A673 (cell line): ENCODE results near the gene EGR1. TPM values are rescaled to one million over a fixed set of nuclear protein-coding genes. Genes with fewer than 3 reads are reported as not detected.
A peak's percentile ranks its signal among the peaks of the same experiment; 100 is the strongest.

ENCODE experiments used
- BruUV-seq: library from RNA; stranded (reverse); fragments of 400-500 nt; replicated peaks from 2 replicates; lab custom pipeline; 2021; lab: Mats Ljungman, UMichigan
- CTCF ChIA-PET: fragments of 300-600 bp; sonication (Branson Sonifier 250); formaldehyde crosslinking; loops from one replicate; lab custom pipeline; 2022; ENCODE audit warnings: antibody characterized with exemption; lab: Charles Lee
- POLR2A ChIA-PET: fragments of 300-600 bp; sonication (Branson Sonifier 250); formaldehyde crosslinking; loops from one replicate; lab custom pipeline; 2022; ENCODE audit warnings: antibody characterized with exemption; ENCODE audit not compliant: low non-redundant PET; lab: Charles Lee
- DNase-seq: peaks from one replicate; pipeline ENCODE4 v3.0.0-alpha.2; 2015; ENCODE audit warnings: low spot score
- H3K27ac ChIP-seq: fragments of 200-600 bp; sonication (generic); 2 replicates; pipeline ENCODE4 v1.5.1; 2016; ENCODE audit warnings: mixed run types, low read depth, mild to moderate bottlenecking, mixed read lengths, antibody characterized with exemption, low read length; ENCODE audit not compliant: poor library complexity, severe bottlenecking
- H3K27me3 ChIP-seq: fragments of 200-600 bp; sonication (generic); replicated peaks from 2 replicates; pipeline ENCODE4 v1.6.1; 2017; ENCODE audit warnings: mixed run types, low read depth, mild to moderate bottlenecking, mixed read lengths, antibody characterized with exemption, low read length; ENCODE audit not compliant: insufficient read depth, poor library complexity
- H3K36me3 ChIP-seq: fragments of 200-600 bp; sonication (generic); 2 replicates; pipeline ENCODE4 v1.6.1; 2016; ENCODE audit warnings: mixed run types, mild to moderate bottlenecking, mixed read lengths, antibody characterized with exemption, low read length; ENCODE audit not compliant: insufficient read depth, poor library complexity, severe bottlenecking
- H3K4me1 ChIP-seq: fragments of 200-600 bp; sonication (generic); 2 replicates; pipeline ENCODE4 v1.6.1; 2017; ENCODE audit warnings: mixed run types, mild to moderate bottlenecking, mixed read lengths, antibody characterized with exemption, low read length; ENCODE audit not compliant: insufficient read depth, poor library complexity, severe bottlenecking
- H3K4me3 ChIP-seq: fragments of 200-600 bp; sonication (generic); 2 replicates; pipeline ENCODE4 v1.5.1; 2016; ENCODE audit warnings: low read depth, mixed run types, mild to moderate bottlenecking, mixed read lengths, low read length; ENCODE audit not compliant: poor library complexity, severe bottlenecking
- H3K9me3 ChIP-seq: fragments of 200-600 bp; sonication (generic); 2 replicates; pipeline ENCODE4 v1.6.1; 2016; ENCODE audit warnings: mixed run types, low read depth, mild to moderate bottlenecking, mixed read lengths, antibody characterized with exemption, low read length; ENCODE audit not compliant: poor library complexity, severe bottlenecking
- CTCF ChIP-seq: fragments of 300-800, 200-600 bp; sonication (generic); conservative IDR thresholded peaks from 2 replicates; pipeline ENCODE4 v1.5.1; 2017; ENCODE audit warnings: low read depth, mild to moderate bottlenecking, antibody characterized with exemption, low read length, moderate library complexity, mixed read lengths
- EZH2 ChIP-seq: fragments of 200-600 bp; sonication (generic); IDR thresholded peaks from 2 replicates; pipeline ENCODE4 v1.6.1; 2017; ENCODE audit warnings: borderline replicate concordance, low read depth, mild to moderate bottlenecking, mixed read lengths, antibody characterized with exemption, low read length; ENCODE audit not compliant: poor library complexity, severe bottlenecking
- intact Hi-C: fragments of 100-400 bp; cut with micrococcal nuclease; formaldehyde crosslinking; loops from one replicate; pipeline ENCODE4 v1.10.0; 2022; ENCODE audit not compliant: unreplicated experiment
- total RNA-seq: library from RNA; stranded (reverse); gene quantifications from 2 replicates; pipeline ENCODE4 v1.2.3, GENCODE V29; 2021

The EGR1 gene
- total RNA-seq, 1 experiment from 2014 or later = 64.8 TPM

GRCh38 chr5:138492560-138493045 is 27.3 kb downstream of the EGR1 start:
- ChIA-PET CTCF (no interaction called here), POLR2A (interaction anchor here (0.5 kb wide), 1 partner anchor 77 kb away, joined by 5 read pairs; no protein-coding TSS in a partner anchor)
- Histone ChIP-seq H3K27me3 (no peaks in the 10 kb centered on the region), H3K4me3 (peak overlapping the region; percentile 52), H3K27ac (peak overlapping the region; percentile 81), H3K4me1 (peaks cover 23% of the 10 kb centered on the region), H3K36me3 (no peaks in the 10 kb centered on the region), H3K9me3 (no peaks in the 10 kb centered on the region)
- intact Hi-C loops = loop anchor here (10.0 kb wide), 1 partner anchor 278 kb away; the partner anchor contains the start of gene CDC23
- no peak for TF ChIP-seq CTCF
- no peak for TF ChIP-seq EZH2
- DNase-seq = no peak
- no TSS peak for BruUV-seq

- no peak for DNase-seq
- no peak overlapping the region for H3K27ac ChIP-seq
- no TSS peak for BruUV-seq
Observed at GRCh38 chr5:138495351-138495750, 30.1 kb downstream of the EGR1 start.

GRCh38 chr5:138498376-138498775 is 33.1 kb downstream of the EGR1 start:
- ChIA-PET CTCF (no interaction called here), POLR2A (no interaction called here)
- BruUV-seq = no TSS peak
- Histone ChIP-seq H3K9me3 (no peaks in the 10 kb centered on the region), H3K27ac (no peak overlapping the region), H3K4me1 (no peaks in the 10 kb centered on the region), H3K27me3 (no peaks in the 10 kb centered on the region), H3K4me3 (no peak overlapping the region), H3K36me3 (no peaks in the 10 kb centered on the region)
- no peak for DNase-seq
- intact Hi-C loops = loop anchor here (10.0 kb wide), 1 partner anchor 284 kb away; the partner anchor contains the start of gene CDC23
- no peak for TF ChIP-seq EZH2
- TF ChIP-seq CTCF = no peak

More at GRCh38 chr5:138495351-138495750, 30.1 kb downstream of the EGR1 start:
- Histone ChIP-seq H3K27me3 (no peaks in the 10 kb centered on the region), H3K36me3 (no peaks in the 10 kb centered on the region), H3K9me3 (no peaks in the 10 kb centered on the region), H3K4me1 (peaks cover 23% of the 10 kb centered on the region), H3K4me3 (no peak overlapping the region)
- ChIA-PET POLR2A (no interaction called here), CTCF (no interaction called here)
- intact Hi-C loops = loop anchor here (10.0 kb wide), 1 partner anchor 281 kb away; the partner anchor contains the start of gene CDC23
- no peak for TF ChIP-seq CTCF
- no peak for TF ChIP-seq EZH2
